Measurements from ENCODE around the gene IL17RB.

IL17RB gene

GRCh38 chr3:53863145-53863544 lies 16.8 kb downstream of the IL17RB start:
- H3K27ac ChIP-seq (ENCODE audit: low read depth, low read length, severe bottlenecking), result no peak overlapping the region
- no peaks in the 10 kb centered on the region for H3K4me1 ChIP-seq (ENCODE audit: control insufficient read depth, insufficient read depth, low read length, poor library complexity, severe bottlenecking)
- no peak overlapping the region for H3K4me3 ChIP-seq (ENCODE audit: extremely low read depth, insufficient read depth, low read length, poor library complexity, severe bottlenecking)
- no peaks in the 10 kb centered on the region for H3K9me3 ChIP-seq (ENCODE audit: control insufficient read depth, low read length)
- H3K36me3 ChIP-seq (ENCODE audit: control insufficient read depth, insufficient read depth, low read length), result peaks cover 87% of the 10 kb centered on the region
- WGBS, 2 experiments (ENCODE audit: insufficient coverage in 2 of 2), result 100% methylated on average over 1 of the region's 1 CpG

DNA sequence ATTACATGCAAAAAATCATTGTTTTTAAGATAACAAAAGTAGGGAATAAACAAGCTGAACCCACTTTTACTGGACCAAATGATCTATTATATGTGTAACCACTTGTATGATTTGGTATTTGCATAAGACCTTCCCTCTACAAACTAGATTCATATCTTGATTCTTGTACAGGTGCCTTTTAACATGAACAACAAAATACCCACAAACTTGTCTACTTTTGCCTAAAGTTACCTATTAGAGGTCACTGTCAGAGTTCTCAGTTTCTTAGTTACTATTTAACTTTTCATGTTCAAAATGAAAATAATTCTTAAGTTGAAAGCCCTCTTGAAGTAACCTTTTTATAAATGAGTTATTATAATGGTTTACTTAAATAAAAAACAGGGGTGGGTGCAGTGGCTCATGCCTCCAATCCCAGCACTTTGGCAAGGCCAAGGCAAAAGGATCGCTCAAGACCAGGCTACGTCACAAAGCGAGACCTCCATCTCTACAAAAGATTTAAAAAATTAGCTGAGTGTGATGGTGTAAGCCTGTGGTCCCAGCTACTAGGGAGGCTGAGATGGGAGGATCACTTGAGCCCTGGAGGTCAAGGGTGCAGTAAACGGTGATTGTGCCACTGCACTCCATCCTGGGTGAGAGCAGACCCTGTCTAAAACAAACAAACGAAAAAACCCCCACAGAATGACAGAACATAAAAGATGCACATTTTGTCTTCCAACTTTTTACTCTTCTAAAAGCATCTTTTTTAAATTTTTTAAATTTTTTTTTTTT lies 19.5 kb downstream of the IL17RB start:
- Histone ChIP-seq H3K9me3 (ENCODE audit: control insufficient read depth, low read length) (no peaks in the 10 kb centered on the region), H3K36me3 (ENCODE audit: control insufficient read depth, insufficient read depth, low read length) (peaks cover 94% of the 10 kb centered on the region)
- WGBS, 2 experiments (ENCODE audit: insufficient coverage in 2 of 2), result 80 to 100% methylated on average over 1 of the region's 5 CpGs

GRCh38 chr3:53880396-53881345 lies 34.3 kb downstream of the IL17RB start:
- Histone ChIP-seq H3K9me3 (ENCODE audit: control insufficient read depth, low read length) (no peaks in the 10 kb centered on the region), H3K4me3 (ENCODE audit: extremely low read depth, insufficient read depth, low read length, poor library complexity, severe bottlenecking) (peak overlapping the region; percentile 83), H3K27ac (ENCODE audit: low read depth, low read length, severe bottlenecking) (peak overlapping the region; percentile 43), H3K4me1 (ENCODE audit: control insufficient read depth, insufficient read depth, low read length, poor library complexity, severe bottlenecking) (peaks cover 13% of the 10 kb centered on the region), H3K36me3 (ENCODE audit: control insufficient read depth, insufficient read depth, low read length) (peaks cover 64% of the 10 kb centered on the region)
- WGBS, 2 experiments (ENCODE audit: insufficient coverage in 2 of 2), result 67 to 80% methylated on average over 8 to 10 of the region's 10 CpGs

More for the DNA sequence above, 19.5 kb downstream of the IL17RB start:
- Histone ChIP-seq H3K27ac (ENCODE audit: low read depth, low read length, severe bottlenecking) (no peak overlapping the region), H3K4me1 (ENCODE audit: control insufficient read depth, insufficient read depth, low read length, poor library complexity, severe bottlenecking) (no peaks in the 10 kb centered on the region), H3K4me3 (ENCODE audit: extremely low read depth, insufficient read depth, low read length, poor library complexity, severe bottlenecking) (no peak overlapping the region)

DNA sequence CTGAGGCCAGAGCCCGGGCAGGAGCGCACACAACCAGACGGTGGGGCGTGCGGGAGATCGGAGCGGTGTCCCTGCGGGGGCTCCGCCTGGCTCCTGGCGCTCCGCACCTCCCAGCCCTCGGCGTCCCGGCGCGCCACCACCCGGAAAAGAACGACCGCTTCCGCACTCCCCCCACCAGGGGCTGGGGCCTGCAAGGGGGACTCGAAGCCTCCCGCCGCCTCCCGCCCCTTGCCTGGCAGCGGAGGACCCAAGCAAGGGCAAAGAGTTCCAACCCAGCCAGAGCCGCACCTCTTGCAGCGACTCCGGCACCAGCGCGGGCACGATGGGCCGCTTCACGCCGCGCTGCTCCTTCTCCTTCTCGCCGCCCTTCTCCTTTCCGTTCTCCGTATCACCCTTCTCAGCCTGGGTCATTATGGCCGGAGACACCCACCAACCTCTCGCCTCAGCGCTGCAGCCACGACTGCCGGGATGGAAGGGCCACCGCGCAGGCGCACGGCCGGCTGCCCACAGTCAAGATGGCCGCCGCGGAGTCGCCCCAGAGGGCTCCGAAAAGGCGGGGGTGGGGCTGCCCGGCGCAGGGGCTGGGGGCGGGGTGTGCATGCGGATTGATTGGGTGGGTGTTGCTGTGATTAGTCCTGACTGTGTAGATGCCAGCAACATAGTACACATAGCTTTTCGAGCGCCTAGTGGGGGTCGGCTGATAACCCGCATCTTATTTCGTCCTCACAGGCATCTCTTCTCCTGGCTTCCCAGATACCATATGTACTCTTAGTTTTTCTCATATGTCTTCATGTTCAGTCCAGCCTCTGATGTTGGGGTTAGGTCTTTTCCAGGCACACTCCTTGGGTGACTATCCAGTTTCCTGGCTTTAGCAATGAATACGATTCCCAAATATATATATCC lies 35.6 kb downstream of the IL17RB start, which contains the start of gene ACTR8:
ACTR8 (minus strand) TSS at position 462 of the 903 bp plus-strand sequence; CDS start at position 411, 51 bp downstream.
- H3K4me3 ChIP-seq (ENCODE audit: extremely low read depth, insufficient read depth, low read length, poor library complexity, severe bottlenecking), result peak within 1 kb of the TSS; percentile 83
- peaks cover 13% of the 10 kb centered on the region for H3K4me1 ChIP-seq (ENCODE audit: control insufficient read depth, insufficient read depth, low read length, poor library complexity, severe bottlenecking)
- peak within 1 kb of the TSS; percentile 95 for H3K27ac ChIP-seq (ENCODE audit: low read depth, low read length, severe bottlenecking)
- WGBS, 2 experiments (ENCODE audit: insufficient coverage in 2 of 2), result 3% methylated on average over 36 to 37 of the region's 65 CpGs
- H3K36me3 ChIP-seq (ENCODE audit: control insufficient read depth, insufficient read depth, low read length), result peaks cover 63% of the 10 kb centered on the region
- H3K9me3 ChIP-seq (ENCODE audit: control insufficient read depth, low read length), result no peaks in the 10 kb centered on the region

GRCh38 chr3:53883008-53883407 lies 36.6 kb downstream of the IL17RB start:
- Histone ChIP-seq H3K36me3 (ENCODE audit: control insufficient read depth, insufficient read depth, low read length) (peaks cover 61% of the 10 kb centered on the region), H3K4me1 (ENCODE audit: control insufficient read depth, insufficient read depth, low read length, poor library complexity, severe bottlenecking) (peaks cover 13% of the 10 kb centered on the region), H3K27ac (ENCODE audit: low read depth, low read length, severe bottlenecking) (no peak overlapping the region), H3K9me3 (ENCODE audit: control insufficient read depth, low read length) (no peaks in the 10 kb centered on the region), H3K4me3 (ENCODE audit: extremely low read depth, insufficient read depth, low read length, poor library complexity, severe bottlenecking) (no peak overlapping the region)
- WGBS, 2 experiments (ENCODE audit: insufficient coverage in 2 of 2), result 93 to 95% methylated on average over 4 of the region's 4 CpGs

GRCh38 chr3:53884623-53885022 lies 38.3 kb downstream of the IL17RB start:
- H3K36me3 ChIP-seq (ENCODE audit: control insufficient read depth, insufficient read depth, low read length), result peaks cover 58% of the 10 kb centered on the region
- 83 to 98% methylated on average over 10 to 11 of the region's 11 CpGs for WGBS, 2 experiments (ENCODE audit: insufficient coverage in 2 of 2)
- no peak overlapping the region for H3K4me3 ChIP-seq (ENCODE audit: extremely low read depth, insufficient read depth, low read length, poor library complexity, severe bottlenecking)
- H3K9me3 ChIP-seq (ENCODE audit: control insufficient read depth, low read length), result no peaks in the 10 kb centered on the region
- peaks cover 13% of the 10 kb centered on the region for H3K4me1 ChIP-seq (ENCODE audit: control insufficient read depth, insufficient read depth, low read length, poor library complexity, severe bottlenecking)
- H3K27ac ChIP-seq (ENCODE audit: low read depth, low read length, severe bottlenecking), result no peak overlapping the region

DNA sequence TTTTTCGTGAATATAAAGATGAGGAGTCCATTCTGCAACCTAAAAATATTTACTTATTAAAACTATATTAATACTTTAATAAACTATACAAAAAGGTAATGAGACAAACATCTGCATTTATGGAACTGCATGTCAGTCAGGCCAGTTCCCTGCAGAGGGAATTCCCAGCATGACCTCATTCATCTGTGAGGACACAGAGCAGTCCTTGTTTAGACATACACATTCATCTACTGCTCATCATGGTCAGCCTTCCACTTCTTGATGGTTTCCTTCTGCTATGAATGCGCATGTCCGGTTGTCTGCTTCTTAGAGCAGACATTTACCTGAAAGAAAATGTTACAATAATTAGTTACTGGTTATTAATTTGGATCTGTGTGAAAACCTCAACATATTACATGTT lies 38.9 kb downstream of the IL17RB start:
- WGBS, 2 experiments (ENCODE audit: insufficient coverage in 2 of 2), result no CpG with 5 or more reads among the region's 3 CpGs
- no peaks in the 10 kb centered on the region for H3K9me3 ChIP-seq (ENCODE audit: control insufficient read depth, low read length)
- H3K27ac ChIP-seq (ENCODE audit: low read depth, low read length, severe bottlenecking), result no peak overlapping the region

DNA sequence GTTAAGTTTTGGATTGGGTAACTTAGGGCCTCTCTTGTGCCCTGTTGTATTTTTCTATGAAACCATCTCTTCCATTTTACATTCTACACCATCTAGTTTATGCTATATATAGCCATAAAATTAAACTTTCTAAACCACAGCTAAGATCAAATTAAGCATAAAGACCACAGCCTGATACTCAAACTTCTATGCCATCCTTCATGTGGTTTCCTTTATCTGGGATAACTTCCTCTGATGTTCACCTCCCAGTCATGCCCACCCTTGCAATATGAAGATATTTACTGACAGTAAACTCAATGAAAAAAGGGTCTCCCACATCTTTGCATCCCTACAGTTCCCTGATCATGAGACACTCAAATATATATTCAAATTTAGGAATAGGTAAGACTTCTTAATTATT lies 41.1 kb downstream of the IL17RB start:
- H3K4me1 ChIP-seq (ENCODE audit: control insufficient read depth, insufficient read depth, low read length, poor library complexity, severe bottlenecking), result no peaks in the 10 kb centered on the region
- no peak overlapping the region for H3K4me3 ChIP-seq (ENCODE audit: extremely low read depth, insufficient read depth, low read length, poor library complexity, severe bottlenecking)
- no peak overlapping the region for H3K27ac ChIP-seq (ENCODE audit: low read depth, low read length, severe bottlenecking)
- H3K9me3 ChIP-seq (ENCODE audit: control insufficient read depth, low read length), result no peaks in the 10 kb centered on the region
- H3K36me3 ChIP-seq (ENCODE audit: control insufficient read depth, insufficient read depth, low read length), result peaks cover 54% of the 10 kb centered on the region

More for the DNA sequence above, 38.9 kb downstream of the IL17RB start:
- H3K36me3 ChIP-seq (ENCODE audit: control insufficient read depth, insufficient read depth, low read length), result peaks cover 54% of the 10 kb centered on the region
- H3K4me1 ChIP-seq (ENCODE audit: control insufficient read depth, insufficient read depth, low read length, poor library complexity, severe bottlenecking), result peaks cover 7% of the 10 kb centered on the region
- no peak overlapping the region for H3K4me3 ChIP-seq (ENCODE audit: extremely low read depth, insufficient read depth, low read length, poor library complexity, severe bottlenecking)

DNA sequence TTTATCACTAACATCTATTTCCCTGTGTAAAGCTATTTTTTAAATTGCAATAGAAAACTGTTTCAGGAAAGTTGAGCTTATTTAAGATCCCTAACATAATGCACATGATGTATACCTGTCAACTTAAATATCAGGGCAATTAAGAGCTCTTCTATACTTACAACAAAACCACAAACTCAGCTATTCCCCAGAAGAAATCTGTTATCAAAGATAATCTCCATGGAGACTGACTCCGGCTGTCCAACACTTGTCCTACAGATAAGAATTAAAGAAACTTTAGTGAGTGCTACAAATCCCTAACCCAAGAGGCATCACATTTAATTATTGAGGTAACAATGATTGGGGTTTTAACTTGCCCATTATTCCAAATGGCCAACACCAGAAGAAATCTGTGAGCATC lies 41.9 kb downstream of the IL17RB start:
- Histone ChIP-seq H3K4me3 (ENCODE audit: extremely low read depth, insufficient read depth, low read length, poor library complexity, severe bottlenecking) (no peak overlapping the region), H3K36me3 (ENCODE audit: control insufficient read depth, insufficient read depth, low read length) (peaks cover 46% of the 10 kb centered on the region), H3K4me1 (ENCODE audit: control insufficient read depth, insufficient read depth, low read length, poor library complexity, severe bottlenecking) (no peaks in the 10 kb centered on the region), H3K9me3 (ENCODE audit: control insufficient read depth, low read length) (no peaks in the 10 kb centered on the region), H3K27ac (ENCODE audit: low read depth, low read length, severe bottlenecking) (no peak overlapping the region)
- 80% methylated on average over 1 of the region's 1 CpG; no CpG with 5 or more reads in 1 of the 2 experiments for WGBS, 2 experiments (ENCODE audit: insufficient coverage in 2 of 2)
